Activated CD4-positive, alpha-beta T cell treated with anti-CD3 and anti-CD28 coated beads, Interleukin-2, amount 10 ng/mL, durations not matched to agents 7 days and 5 days (primary cell): Measurements from ENCODE around the gene EPB41L5. TPM values are rescaled to one million over a fixed set of nuclear protein-coding genes. Genes with fewer than 3 reads are reported as not detected.
"Not testable (repeated sequence)": the region's sequence is repeated elsewhere in the genome, so short reads cannot be mapped to it uniquely, and the experiment has no call there.

Experiments
- CTCF ChIA-PET: fragments of 350-600 bp; sonication (Branson Sonifier 250); formaldehyde crosslinking; loops from one replicate; lab custom pipeline; 2021; ENCODE audit warnings: antibody characterized with exemption; lab: Charles Lee
- POLR2A ChIA-PET: fragments of 350-600 bp; sonication (Branson Sonifier 250); formaldehyde crosslinking; loops from one replicate; lab custom pipeline; 2021; ENCODE audit warnings: antibody characterized with exemption; lab: Charles Lee
- DNase-seq: peaks from one replicate; pipeline ENCODE4 v3.0.0-alpha.2; 2020
- H3K27ac Mint-ChIP-seq: one replicate; pipeline ENCODE4 v1.8.0; 2021; ENCODE audit warnings: mild to moderate bottlenecking, moderate library complexity, mixed read lengths
- H3K27me3 Mint-ChIP-seq: one replicate; pipeline ENCODE4 v1.8.0; 2021; ENCODE audit warnings: mixed read lengths
- H3K36me3 Mint-ChIP-seq: one replicate; pipeline ENCODE4 v1.8.0; 2021; ENCODE audit warnings: low read depth, mixed read lengths
- H3K4me1 Mint-ChIP-seq: one replicate; pipeline ENCODE4 v1.8.0; 2021; ENCODE audit warnings: mixed read lengths
- H3K4me3 Mint-ChIP-seq: one replicate; pipeline ENCODE4 v1.8.0; 2021; ENCODE audit warnings: mild to moderate bottlenecking, moderate library complexity, mixed read lengths
- H3K9me3 Mint-ChIP-seq: one replicate; pipeline ENCODE4 v1.8.0; 2021; ENCODE audit warnings: mixed read lengths
- total RNA-seq, 2 experiments: library from RNA; stranded (reverse); gene quantifications; one replicate each; pipeline ENCODE4 v1.2.3, GENCODE V29; 2021

EPB41L5 gene
- total RNA-seq, 2 experiments from 2014 or later = 3.4 to 3.7 TPM

DNA sequence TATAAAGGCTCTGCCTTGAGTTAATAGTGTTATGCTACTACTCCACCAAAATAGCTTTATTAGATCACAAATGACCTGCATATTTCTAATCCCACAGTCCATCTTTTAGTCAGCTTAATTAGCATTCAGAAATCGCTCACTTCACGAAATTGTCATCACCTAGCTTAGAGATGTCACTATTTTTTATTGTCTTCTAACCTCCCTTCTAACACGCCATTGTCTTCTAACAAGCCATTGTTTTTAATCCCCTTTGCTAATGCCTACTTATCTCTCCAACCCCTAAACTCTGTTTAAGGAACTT, 97.1 kb downstream of the EPB41L5 start:
- ChIA-PET POLR2A (no interaction called here), CTCF (interaction anchor here (0.7 to 2.1 kb wide), 5 partner anchors 8 to 405 kb away, joined by 3 to 9 read pairs (median 5); no protein-coding TSS in a partner anchor)
- peaks cover 28% of the 10 kb centered on the region for H3K4me1 Mint-ChIP-seq
- no peak overlapping the region for H3K4me3 Mint-ChIP-seq
- DNase-seq = no peak
- peaks cover 4% of the 10 kb centered on the region for H3K27me3 Mint-ChIP-seq
- H3K9me3 Mint-ChIP-seq = peaks cover 2% of the 10 kb centered on the region
- H3K36me3 Mint-ChIP-seq = no peaks in the 10 kb centered on the region
- H3K27ac Mint-ChIP-seq = no peak overlapping the region

GRCh38 chr2:120110507-120110906, 97.6 kb downstream of the EPB41L5 start:
- Mint-ChIP-seq H3K4me1 (peaks cover 28% of the 10 kb centered on the region), H3K27me3 (peaks cover 4% of the 10 kb centered on the region), H3K27ac (no peak overlapping the region), H3K9me3 (peaks cover 2% of the 10 kb centered on the region), H3K36me3 (no peaks in the 10 kb centered on the region), H3K4me3 (no peak overlapping the region)
- no peak for DNase-seq
- ChIA-PET POLR2A (no interaction called here), CTCF (interaction anchor here (0.7 to 2.1 kb wide), 5 partner anchors 7 to 406 kb away, joined by 3 to 9 read pairs (median 5); no protein-coding TSS in a partner anchor)

GRCh38 chr2:120111193-120111592, 98.3 kb downstream of the EPB41L5 start:
- Mint-ChIP-seq H3K4me3 (no peak overlapping the region), H3K4me1 (peaks cover 28% of the 10 kb centered on the region), H3K36me3 (no peaks in the 10 kb centered on the region), H3K27ac (no peak overlapping the region), H3K9me3 (peaks cover 2% of the 10 kb centered on the region), H3K27me3 (peaks cover 4% of the 10 kb centered on the region)
- POLR2A ChIA-PET = no interaction called here
- CTCF ChIA-PET = no interaction called here
- no peak for DNase-seq

DNA sequence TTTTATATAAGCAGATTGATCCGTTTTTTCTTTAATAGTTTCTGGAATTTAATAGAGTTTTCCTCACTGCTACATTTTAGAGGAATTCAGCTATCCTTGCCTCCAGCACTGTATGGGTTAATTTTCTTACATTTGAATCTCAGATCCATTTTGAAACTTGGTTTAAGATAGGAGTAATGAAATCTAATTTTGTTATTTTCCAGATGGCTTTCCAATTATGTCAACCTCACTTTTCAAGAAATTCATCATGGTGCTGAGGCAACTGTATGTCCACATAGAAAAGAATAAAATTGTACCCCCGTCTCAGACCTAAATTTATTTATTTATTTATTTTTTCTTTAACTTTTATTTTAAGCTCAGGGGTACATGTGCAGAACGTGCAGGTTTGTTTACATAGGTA, 105.1 kb downstream of the EPB41L5 start:
- Mint-ChIP-seq H3K4me1 (no peaks in the 10 kb centered on the region), H3K27ac (no peak overlapping the region), H3K4me3 (no peak overlapping the region), H3K9me3 (peaks cover 9% of the 10 kb centered on the region), H3K36me3 (peaks cover 8% of the 10 kb centered on the region), H3K27me3 (peaks cover 5% of the 10 kb centered on the region)
- CTCF ChIA-PET = interaction anchor here (1.7 kb wide), 1 partner anchor 9 kb away, joined by 5 read pairs; no protein-coding TSS in a partner anchor
- DNase-seq = no peak
- POLR2A ChIA-PET = no interaction called here

DNA sequence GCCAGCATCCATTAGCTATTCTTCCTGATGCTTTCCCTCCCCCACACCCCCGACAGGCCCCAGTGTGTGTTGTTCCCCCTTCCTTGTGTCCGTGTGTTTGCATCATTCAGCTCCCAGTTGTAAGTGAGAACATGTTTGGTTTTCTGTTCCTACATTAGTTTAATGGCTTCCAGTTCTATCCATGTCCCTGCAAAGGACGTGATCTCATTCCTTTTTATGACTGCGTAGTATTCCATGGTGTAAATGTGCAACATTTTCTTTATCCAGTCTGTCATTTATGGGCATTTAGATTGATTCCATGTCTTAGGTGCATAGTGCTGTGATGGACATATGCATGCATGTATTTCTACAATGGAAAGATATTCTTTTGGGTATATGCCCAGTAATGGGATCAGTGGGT, 105.6 kb downstream of the EPB41L5 start:
- no peak overlapping the region for H3K4me3 Mint-ChIP-seq
- H3K27me3 Mint-ChIP-seq = peaks cover 5% of the 10 kb centered on the region
- H3K27ac Mint-ChIP-seq = no peak overlapping the region

GRCh38 chr2:120121337-120121736, 108.5 kb downstream of the EPB41L5 start:
- CTCF ChIA-PET, H3K4me1 Mint-ChIP-seq, H3K27me3 Mint-ChIP-seq, POLR2A ChIA-PET, DNase-seq, H3K4me3 Mint-ChIP-seq, H3K27ac Mint-ChIP-seq: not testable (repeated sequence)
- H3K9me3 Mint-ChIP-seq = peaks cover 11% of the 10 kb centered on the region
- peaks cover 10% of the 10 kb centered on the region for H3K36me3 Mint-ChIP-seq

More for the DNA sequence above, 105.6 kb downstream of the EPB41L5 start:
- CTCF ChIA-PET = interaction anchor here (1.7 kb wide), 1 partner anchor 9 kb away, joined by 5 read pairs; no protein-coding TSS in a partner anchor
- Mint-ChIP-seq H3K9me3 (peaks cover 11% of the 10 kb centered on the region), H3K4me1 (no peaks in the 10 kb centered on the region), H3K36me3 (peaks cover 10% of the 10 kb centered on the region)
- POLR2A ChIA-PET = no interaction called here
- DNase-seq = no peak

- no peaks in the 10 kb centered on the region for H3K4me1 Mint-ChIP-seq
- peaks cover 11% of the 10 kb centered on the region for H3K9me3 Mint-ChIP-seq
- H3K36me3 Mint-ChIP-seq = peaks cover 10% of the 10 kb centered on the region
- H3K27ac Mint-ChIP-seq = no peak overlapping the region
- POLR2A ChIA-PET = no interaction called here
- CTCF ChIA-PET = no interaction called here
- H3K27me3 Mint-ChIP-seq = peaks cover 5% of the 10 kb centered on the region
- no peak for DNase-seq
- no peak overlapping the region for H3K4me3 Mint-ChIP-seq
Measured at GRCh38 chr2:120123090-120123489, 110.2 kb downstream of the EPB41L5 start.

DNA sequence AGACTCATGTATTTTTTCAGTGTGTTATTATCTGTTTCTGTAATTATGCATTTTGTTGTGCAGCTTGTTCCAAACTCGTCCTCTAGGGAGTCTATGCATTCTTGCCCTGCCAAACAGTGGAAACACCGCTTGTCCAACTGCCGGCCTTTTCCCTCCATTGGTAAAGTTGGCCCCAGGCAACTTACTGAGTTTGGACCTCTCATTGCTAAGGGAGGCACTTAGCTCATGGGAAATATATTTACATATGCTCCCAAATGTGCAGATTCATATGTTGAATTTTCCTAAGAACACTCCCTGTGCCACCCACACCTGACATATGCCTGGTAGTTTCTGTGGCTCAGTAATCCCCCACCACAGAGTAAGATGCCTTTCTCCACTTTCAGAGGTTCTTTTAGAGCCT, 112.3 kb downstream of the EPB41L5 start:
- H3K4me3 Mint-ChIP-seq = no peak overlapping the region
- H3K9me3 Mint-ChIP-seq = peaks cover 9% of the 10 kb centered on the region
- no peaks in the 10 kb centered on the region for H3K4me1 Mint-ChIP-seq
- no peak for DNase-seq
- CTCF ChIA-PET = no interaction called here
- peaks cover 4% of the 10 kb centered on the region for H3K36me3 Mint-ChIP-seq
- no peak overlapping the region for H3K27ac Mint-ChIP-seq
- H3K27me3 Mint-ChIP-seq = peaks cover 5% of the 10 kb centered on the region
- POLR2A ChIA-PET = no interaction called here

DNA sequence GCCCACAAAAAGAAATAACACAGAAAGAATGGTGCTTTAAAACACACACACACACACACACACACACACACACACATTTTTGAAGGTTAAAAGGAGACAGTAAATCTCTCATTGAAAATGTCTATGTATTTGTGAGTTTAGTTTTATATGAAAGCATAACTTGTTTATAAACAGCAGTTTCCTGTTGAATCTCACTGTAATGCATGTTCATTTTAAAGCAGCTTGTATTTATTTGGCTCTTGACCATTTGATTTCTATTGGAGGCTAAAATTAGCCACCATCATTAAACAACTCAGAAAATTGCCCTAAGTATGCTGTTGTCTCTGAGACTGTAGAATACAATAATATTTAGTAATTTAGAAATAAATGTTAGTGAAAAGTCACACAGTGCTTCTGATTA, 115.3 kb downstream of the EPB41L5 start:
- Mint-ChIP-seq H3K36me3 (peaks cover 13% of the 10 kb centered on the region), H3K4me3 (no peak overlapping the region), H3K27me3 (no peaks in the 10 kb centered on the region), H3K4me1 (no peaks in the 10 kb centered on the region), H3K9me3 (peaks cover under 1% of the 10 kb centered on the region), H3K27ac (no peak overlapping the region)
- ChIA-PET CTCF (no interaction called here), POLR2A (no interaction called here)
- DNase-seq = no peak

DNA sequence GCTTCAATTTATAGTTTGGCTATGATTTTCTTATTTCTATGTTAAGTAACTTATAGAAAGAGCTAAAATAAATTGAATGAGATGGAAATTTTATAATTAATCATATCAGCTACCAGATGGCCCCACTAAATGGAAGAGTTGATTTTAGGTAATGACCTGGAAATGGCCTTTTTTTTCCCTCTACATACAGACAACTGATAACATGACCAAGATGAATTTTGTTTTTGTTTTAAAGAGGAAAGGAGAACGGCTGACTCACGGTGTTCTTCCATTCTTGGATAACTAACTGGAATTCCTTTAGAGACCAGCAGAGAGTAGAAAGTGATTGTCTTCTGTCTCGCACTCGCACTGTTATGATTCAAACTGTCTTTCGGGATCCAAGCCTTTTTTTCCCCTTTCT, 119.3 kb downstream of the EPB41L5 start:
- no peaks in the 10 kb centered on the region for H3K4me1 Mint-ChIP-seq
- POLR2A ChIA-PET = no interaction called here
- CTCF ChIA-PET = interaction anchor here (0.6 to 1.0 kb wide), 3 partner anchors 11 to 1776 kb away, joined by 4 to 6 read pairs (median 5); no protein-coding TSS in a partner anchor
- peaks cover 5% of the 10 kb centered on the region for H3K9me3 Mint-ChIP-seq
- H3K4me3 Mint-ChIP-seq = no peak overlapping the region
- H3K27me3 Mint-ChIP-seq = no peaks in the 10 kb centered on the region
- DNase-seq = no peak
- peaks cover 44% of the 10 kb centered on the region for H3K36me3 Mint-ChIP-seq
- H3K27ac Mint-ChIP-seq = no peak overlapping the region

DNA sequence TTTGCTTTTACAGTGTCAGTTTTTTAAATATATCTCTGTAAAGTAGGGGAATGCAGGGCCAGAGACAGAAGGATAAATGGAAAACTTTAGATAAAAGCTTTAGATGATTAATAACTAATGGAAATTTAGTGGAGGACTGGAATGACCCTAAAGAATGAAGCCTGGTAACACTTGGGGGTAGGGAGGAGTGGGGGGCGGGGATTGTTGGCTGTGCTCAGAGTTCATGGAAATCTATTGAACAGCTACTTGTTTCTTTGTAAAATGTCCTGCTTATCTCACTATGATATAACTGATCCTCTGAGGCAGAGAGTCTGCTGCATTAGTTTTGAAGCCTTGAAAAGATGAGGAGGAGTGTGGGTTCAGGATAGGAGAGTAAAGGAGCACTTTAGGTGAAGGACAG, 119.8 kb downstream of the EPB41L5 start:
- Mint-ChIP-seq H3K36me3 (peaks cover 47% of the 10 kb centered on the region), H3K4me1 (no peaks in the 10 kb centered on the region), H3K9me3 (peaks cover 5% of the 10 kb centered on the region), H3K4me3 (no peak overlapping the region), H3K27ac (no peak overlapping the region), H3K27me3 (no peaks in the 10 kb centered on the region)
- CTCF ChIA-PET = no interaction called here
- POLR2A ChIA-PET = no interaction called here
- DNase-seq = no peak

GRCh38 chr2:120133572-120134244, 120.8 kb downstream of the EPB41L5 start:
- no peak overlapping the region for H3K4me3 Mint-ChIP-seq
- no peaks in the 10 kb centered on the region for H3K27me3 Mint-ChIP-seq
- POLR2A ChIA-PET = no interaction called here
- no peaks in the 10 kb centered on the region for H3K4me1 Mint-ChIP-seq
- peaks cover 5% of the 10 kb centered on the region for H3K9me3 Mint-ChIP-seq
- H3K36me3 Mint-ChIP-seq = peaks cover 51% of the 10 kb centered on the region
- DNase-seq = no peak
- H3K27ac Mint-ChIP-seq = no peak overlapping the region
- CTCF ChIA-PET = no interaction called here

GRCh38 chr2:120134263-120134662, 121.4 kb downstream of the EPB41L5 start:
- Mint-ChIP-seq H3K27me3 (no peaks in the 10 kb centered on the region), H3K9me3 (peaks cover 5% of the 10 kb centered on the region), H3K36me3 (peaks cover 55% of the 10 kb centered on the region), H3K27ac (no peak overlapping the region), H3K4me3 (no peak overlapping the region), H3K4me1 (no peaks in the 10 kb centered on the region)
- ChIA-PET POLR2A (no interaction called here), CTCF (no interaction called here)
- no peak for DNase-seq

DNA sequence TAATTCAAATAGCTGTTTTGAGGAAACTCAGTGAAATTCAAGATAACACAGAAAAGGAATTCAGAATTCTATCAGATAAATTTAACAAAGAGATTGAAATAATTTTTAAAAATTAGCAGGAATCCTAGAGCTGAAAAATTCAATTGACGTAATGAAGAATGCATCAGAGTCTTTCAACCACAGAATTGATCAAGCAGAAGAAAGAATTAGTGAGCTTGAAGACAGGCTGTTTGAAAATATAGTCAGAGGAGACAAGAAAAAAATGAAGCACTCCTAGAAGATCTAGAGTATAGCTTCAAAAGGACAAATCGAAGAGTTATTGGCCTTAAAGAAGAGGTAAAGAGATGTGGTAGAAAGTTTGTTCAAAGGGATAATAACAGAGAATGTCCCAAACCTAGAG, 122.1 kb downstream of the EPB41L5 start:
- H3K4me1 Mint-ChIP-seq, POLR2A ChIA-PET, H3K4me3 Mint-ChIP-seq, DNase-seq, H3K27me3 Mint-ChIP-seq, CTCF ChIA-PET, H3K27ac Mint-ChIP-seq, H3K9me3 Mint-ChIP-seq: not testable (repeated sequence)
- peaks cover 55% of the 10 kb centered on the region for H3K36me3 Mint-ChIP-seq
